ENCODE measurements around the gene ARHGAP24.

ARHGAP24 gene

GRCh38 chr4:85522277-85522676, 47.3 kb downstream of the ARHGAP24 start:
- in situ Hi-C loops (cut with MboI; ENCODE audit: low sequenced_read_pairs, unreplicated experiment): no loop called here
- TF ChIP-seq CTCF (IDR thresholded peaks at IDR 0.05; ENCODE audit: borderline replicate concordance, control extremely low read depth, extremely low read depth, insufficient read depth, missing control alignments): no peak
- DNase-seq (ENCODE audit: low spot score): no peak

- no peak for DNase-seq (ENCODE audit: low spot score)
- in situ Hi-C loops (cut with MboI; ENCODE audit: low sequenced_read_pairs, unreplicated experiment): no loop called here
- no peak for TF ChIP-seq CTCF (IDR thresholded peaks at IDR 0.05; ENCODE audit: borderline replicate concordance, control extremely low read depth, extremely low read depth, insufficient read depth, missing control alignments)
Observed at GRCh38 chr4:85522836-85523235, 47.9 kb downstream of the ARHGAP24 start.

- no peak for DNase-seq (ENCODE audit: low spot score)
- in situ Hi-C loops (cut with MboI; ENCODE audit: low sequenced_read_pairs, unreplicated experiment): no loop called here
- no peak for TF ChIP-seq CTCF (IDR thresholded peaks at IDR 0.05; ENCODE audit: borderline replicate concordance, control extremely low read depth, extremely low read depth, insufficient read depth, missing control alignments)
Observed at GRCh38 chr4:85527815-85528214, 52.9 kb downstream of the ARHGAP24 start.

DNA sequence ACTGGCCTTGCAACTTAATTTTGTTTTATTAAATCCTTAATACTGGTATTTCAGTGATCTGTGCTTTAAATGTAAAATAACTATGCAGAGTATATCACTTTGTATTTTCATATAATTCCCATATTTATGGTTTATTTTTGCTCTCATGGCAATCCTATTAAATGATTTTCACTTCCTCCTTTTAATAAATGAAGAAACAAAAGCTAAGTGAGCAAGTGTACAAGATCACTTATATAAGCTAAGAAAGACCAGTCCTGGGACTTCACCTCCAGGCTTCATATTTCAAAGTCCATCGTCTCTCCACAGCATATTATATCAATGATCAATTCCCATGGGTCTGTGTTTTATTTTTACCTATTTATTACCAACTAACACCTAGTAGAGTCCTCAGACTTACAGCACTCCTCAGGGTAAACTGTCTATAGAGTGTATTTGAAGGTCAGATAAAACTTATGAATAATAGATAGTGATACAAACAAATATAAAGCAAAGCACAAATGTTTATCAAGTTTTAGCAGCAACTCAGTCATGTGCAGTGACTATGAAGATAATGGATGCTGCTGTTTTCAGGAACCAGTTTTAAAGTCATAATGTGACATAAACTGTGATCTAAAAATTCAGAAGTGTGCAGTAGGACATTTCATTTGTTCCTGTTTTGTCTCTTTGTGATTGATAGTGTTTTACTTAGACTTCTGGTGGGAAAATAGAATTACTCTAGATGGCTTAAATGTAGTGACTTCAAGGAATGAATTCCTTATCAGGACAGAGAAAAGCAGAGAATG, 56.8 kb downstream of the ARHGAP24 start:
- TF ChIP-seq CTCF (IDR thresholded peaks at IDR 0.05; ENCODE audit: borderline replicate concordance, control extremely low read depth, extremely low read depth, insufficient read depth, missing control alignments): no peak
- in situ Hi-C loops (cut with MboI; ENCODE audit: low sequenced_read_pairs, unreplicated experiment): no loop called here
- no peak for DNase-seq (ENCODE audit: low spot score)

DNA sequence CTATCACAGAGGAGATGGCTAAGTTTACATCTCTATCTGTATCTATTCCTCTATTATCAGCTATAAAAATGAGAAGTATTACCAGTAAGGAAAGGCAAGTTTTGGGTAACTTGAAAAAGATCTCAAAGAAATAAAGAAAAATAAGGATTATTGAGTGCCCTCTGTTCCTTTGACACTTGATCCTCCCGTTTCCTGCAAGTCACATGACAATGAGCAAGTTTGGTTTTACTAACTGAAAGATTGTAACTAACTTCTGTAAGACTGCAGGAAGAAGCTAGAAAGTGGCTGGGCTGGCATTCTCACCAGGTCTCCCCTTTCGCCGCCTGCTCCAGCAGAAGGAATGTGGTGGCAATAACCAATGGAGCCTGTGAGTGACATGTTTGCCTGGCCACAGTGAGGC, 59.2 kb downstream of the ARHGAP24 start:
- no peak for DNase-seq (ENCODE audit: low spot score)
- in situ Hi-C loops (cut with MboI; ENCODE audit: low sequenced_read_pairs, unreplicated experiment): no loop called here
- TF ChIP-seq CTCF (IDR thresholded peaks at IDR 0.05; ENCODE audit: borderline replicate concordance, control extremely low read depth, extremely low read depth, insufficient read depth, missing control alignments): no peak

DNA sequence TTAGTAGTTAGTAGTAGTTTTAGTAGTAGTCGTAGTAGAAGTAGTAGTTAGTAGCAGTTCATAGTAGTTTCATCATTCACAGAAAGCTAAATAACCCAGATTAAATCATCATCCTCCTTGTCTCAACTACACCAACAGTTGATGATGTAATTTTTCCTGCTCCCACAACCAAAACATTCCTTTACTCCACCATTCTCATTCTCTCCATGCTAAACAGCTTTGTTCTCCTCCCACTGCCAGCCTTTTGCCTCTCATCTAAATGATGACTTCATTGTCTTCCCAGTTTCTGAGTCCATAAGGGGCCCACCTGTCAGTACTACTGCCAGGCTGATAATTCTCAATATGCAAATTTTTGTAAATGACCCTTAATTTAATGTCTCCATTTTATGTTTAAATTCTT, 68.9 kb downstream of the ARHGAP24 start:
- no peak for TF ChIP-seq CTCF (IDR thresholded peaks at IDR 0.05; ENCODE audit: borderline replicate concordance, control extremely low read depth, extremely low read depth, insufficient read depth, missing control alignments)
- DNase-seq (ENCODE audit: low spot score): no peak
- in situ Hi-C loops (cut with MboI; ENCODE audit: low sequenced_read_pairs, unreplicated experiment): no loop called here

Measured in GM13976 (cell line).